ENCODE data around the gene ABCC2.

The ABCC2 gene

GRCh38 chr10:99850767-99851340 is 68.4 kb downstream of the ABCC2 start:
- Histone ChIP-seq H3K79me2 (ENCODE audit: low read length) (no peaks in the 10 kb centered on the region), H3K4me2 (ENCODE audit: low read length) (no peak overlapping the region), H3K9ac (ENCODE audit: low read length) (no peak overlapping the region), H3K4me3 (ENCODE audit: low read length) (no peak overlapping the region), H2AFZ (ENCODE audit: low read depth, low read length) (no peak overlapping the region), H3K27me3 (ENCODE audit: low read depth, low read length) (no peaks in the 10 kb centered on the region), H3K36me3 (replicated peaks; ENCODE audit: low read depth, low read length) (no peaks in the 10 kb centered on the region), H3K4me1 (ENCODE audit: low read length) (no peaks in the 10 kb centered on the region), H3K9me3 (ENCODE audit: insufficient read depth, low read length) (no peaks in the 10 kb centered on the region), H4K20me1 (ENCODE audit: insufficient read depth, low read length) (no peaks in the 10 kb centered on the region), H3K27ac (ENCODE audit: low read length) (no peak overlapping the region)
- TF ChIP-seq EZH2phosphoT487 (IDR thresholded peaks at IDR 0.05; ENCODE audit: low read depth) (no peak), CTCF (IDR thresholded peaks at IDR 0.05; ENCODE audit: low read depth, low read length) (no peak)

- Histone ChIP-seq H2AFZ (ENCODE audit: low read depth, low read length) (no peak overlapping the region), H4K20me1 (ENCODE audit: insufficient read depth, low read length) (no peaks in the 10 kb centered on the region), H3K9ac (ENCODE audit: low read length) (no peak overlapping the region), H3K27ac (ENCODE audit: low read length) (no peak overlapping the region), H3K9me3 (ENCODE audit: insufficient read depth, low read length) (no peaks in the 10 kb centered on the region), H3K36me3 (replicated peaks; ENCODE audit: low read depth, low read length) (no peaks in the 10 kb centered on the region), H3K4me2 (ENCODE audit: low read length) (no peak overlapping the region), H3K27me3 (ENCODE audit: low read depth, low read length) (no peaks in the 10 kb centered on the region), H3K79me2 (ENCODE audit: low read length) (no peaks in the 10 kb centered on the region), H3K4me1 (ENCODE audit: low read length) (no peaks in the 10 kb centered on the region), H3K4me3 (ENCODE audit: low read length) (no peak overlapping the region)
- TF ChIP-seq CTCF (IDR thresholded peaks at IDR 0.05; ENCODE audit: low read depth, low read length) = no peak
- no peak for TF ChIP-seq EZH2phosphoT487 (IDR thresholded peaks at IDR 0.05; ENCODE audit: low read depth)
These were observed 69.4 kb downstream of the ABCC2 start for GRCh38 chr10:99851825-99852224.

GRCh38 chr10:99852481-99853213 is 70.2 kb downstream of the ABCC2 start:
- H3K9me3 ChIP-seq (ENCODE audit: insufficient read depth, low read length) = no peaks in the 10 kb centered on the region
- no peak overlapping the region for H3K27ac ChIP-seq (ENCODE audit: low read length)
- H3K36me3 ChIP-seq (replicated peaks; ENCODE audit: low read depth, low read length) = no peaks in the 10 kb centered on the region
- no peak overlapping the region for H3K4me2 ChIP-seq (ENCODE audit: low read length)
- no peaks in the 10 kb centered on the region for H3K79me2 ChIP-seq (ENCODE audit: low read length)
- no peaks in the 10 kb centered on the region for H3K27me3 ChIP-seq (ENCODE audit: low read depth, low read length)
- H2AFZ ChIP-seq (ENCODE audit: low read depth, low read length) = no peak overlapping the region
- H4K20me1 ChIP-seq (ENCODE audit: insufficient read depth, low read length) = no peaks in the 10 kb centered on the region
- TF ChIP-seq EZH2phosphoT487 (IDR thresholded peaks at IDR 0.05; ENCODE audit: low read depth) (no peak), CTCF (IDR thresholded peaks at IDR 0.05; ENCODE audit: low read depth, low read length) (no peak)
- no peak overlapping the region for H3K9ac ChIP-seq (ENCODE audit: low read length)
- no peak overlapping the region for H3K4me3 ChIP-seq (ENCODE audit: low read length)
- H3K4me1 ChIP-seq (ENCODE audit: low read length) = no peaks in the 10 kb centered on the region

GRCh38 chr10:99853655-99854054 is 71.2 kb downstream of the ABCC2 start:
- Histone ChIP-seq H3K4me1 (ENCODE audit: low read length) (no peaks in the 10 kb centered on the region), H3K4me2 (ENCODE audit: low read length) (no peak overlapping the region), H2AFZ (ENCODE audit: low read depth, low read length) (no peak overlapping the region), H3K27ac (ENCODE audit: low read length) (no peak overlapping the region), H3K36me3 (replicated peaks; ENCODE audit: low read depth, low read length) (no peaks in the 10 kb centered on the region), H3K79me2 (ENCODE audit: low read length) (no peaks in the 10 kb centered on the region), H3K9me3 (ENCODE audit: insufficient read depth, low read length) (no peaks in the 10 kb centered on the region), H4K20me1 (ENCODE audit: insufficient read depth, low read length) (no peaks in the 10 kb centered on the region), H3K27me3 (ENCODE audit: low read depth, low read length) (no peaks in the 10 kb centered on the region), H3K9ac (ENCODE audit: low read length) (no peak overlapping the region), H3K4me3 (ENCODE audit: low read length) (no peak overlapping the region)
- no peak for TF ChIP-seq EZH2phosphoT487 (IDR thresholded peaks at IDR 0.05; ENCODE audit: low read depth)
- TF ChIP-seq CTCF (IDR thresholded peaks at IDR 0.05; ENCODE audit: low read depth, low read length) = no peak

All from OCI-LY3 (cell line).